ENCODE measurements around the gene ERRFI1.

ERRFI1 gene

GRCh38 chr1:8018492-8019228 is 7.4 kb downstream of the ERRFI1 start:
- no peak for DNase-seq (ENCODE audit: low spot score)

GRCh38 chr1:8017495-8018197 is 8.5 kb downstream of the ERRFI1 start:
- no peak for DNase-seq (ENCODE audit: low spot score)

DNA sequence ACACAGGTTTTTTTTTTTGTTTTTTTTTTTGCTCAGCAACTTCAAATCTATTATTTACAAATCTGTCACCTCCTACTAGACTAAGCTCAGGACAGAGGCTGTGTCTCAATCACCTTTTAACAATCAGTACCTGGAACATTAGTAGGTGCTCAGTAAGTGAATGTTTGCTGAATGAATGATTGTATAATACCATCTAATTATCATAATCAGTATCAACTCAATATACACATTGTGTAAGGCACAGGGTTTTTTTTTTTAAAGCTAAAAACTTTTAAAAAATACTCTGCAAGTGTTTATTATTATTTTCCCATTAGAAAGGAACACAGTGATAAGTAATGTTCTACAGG is 9.2 kb downstream of the ERRFI1 start:
- no peak for DNase-seq (ENCODE audit: low spot score)

- DNase-seq (ENCODE audit: low spot score), result peak; percentile 46
These were observed 9.8 kb downstream of the ERRFI1 start for GRCh38 chr1:8016210-8016894.

- no peak for DNase-seq (ENCODE audit: low spot score)
These were observed 10.3 kb downstream of the ERRFI1 start for GRCh38 chr1:8015809-8016165.

- peak; percentile 84 for DNase-seq (ENCODE audit: low spot score)
These were observed 10.9 kb downstream of the ERRFI1 start for GRCh38 chr1:8015036-8015808.

DNA sequence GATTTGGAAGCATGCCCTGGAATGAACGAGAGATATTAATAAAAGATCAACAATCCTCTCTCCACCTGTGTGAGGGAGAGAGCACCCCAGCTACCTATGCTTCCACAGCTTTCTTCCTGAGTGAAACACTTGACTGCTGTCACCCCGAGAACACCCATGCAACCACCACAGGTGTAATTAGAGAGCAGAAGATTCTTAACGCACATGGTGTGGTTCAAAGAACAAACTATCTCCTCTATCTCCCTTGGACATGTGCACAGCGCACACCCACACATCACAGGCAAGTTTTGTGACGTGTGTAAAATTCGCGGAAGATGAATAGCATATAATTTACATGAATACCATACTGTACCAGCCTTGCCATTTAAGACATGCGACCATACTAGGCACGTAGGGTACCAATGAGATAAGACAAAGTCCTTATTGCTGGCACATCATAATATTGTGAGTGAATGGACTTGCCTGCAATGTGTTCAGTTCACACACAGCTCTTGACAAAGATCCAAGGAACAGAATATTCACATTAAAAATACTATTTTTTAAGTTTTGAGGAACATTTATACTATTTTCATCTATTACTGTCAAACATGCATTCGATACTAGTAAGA is 11.6 kb downstream of the ERRFI1 start:
- no peak for DNase-seq (ENCODE audit: low spot score)

DNA sequence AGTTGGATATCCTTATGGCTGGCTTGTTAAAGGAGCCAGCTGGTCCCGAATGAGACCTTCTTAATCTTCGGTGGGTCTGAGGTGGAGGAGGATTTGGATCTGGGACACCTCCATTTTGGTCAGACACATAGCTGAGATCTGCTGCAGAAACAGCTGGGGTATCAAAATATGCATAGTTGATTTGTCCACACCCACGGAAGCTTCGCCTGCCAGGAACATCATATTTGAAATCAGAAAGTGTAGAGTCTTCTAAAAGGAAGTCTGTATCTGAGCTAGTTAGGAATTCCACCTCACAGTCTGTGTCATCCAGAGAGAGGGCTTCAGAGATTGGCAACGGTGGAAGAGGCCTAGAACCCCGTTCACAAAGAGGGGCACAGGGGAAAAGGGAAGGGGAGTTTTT is 12.3 kb downstream of the ERRFI1 start:
- DNase-seq (ENCODE audit: low spot score), result no peak

DNA sequence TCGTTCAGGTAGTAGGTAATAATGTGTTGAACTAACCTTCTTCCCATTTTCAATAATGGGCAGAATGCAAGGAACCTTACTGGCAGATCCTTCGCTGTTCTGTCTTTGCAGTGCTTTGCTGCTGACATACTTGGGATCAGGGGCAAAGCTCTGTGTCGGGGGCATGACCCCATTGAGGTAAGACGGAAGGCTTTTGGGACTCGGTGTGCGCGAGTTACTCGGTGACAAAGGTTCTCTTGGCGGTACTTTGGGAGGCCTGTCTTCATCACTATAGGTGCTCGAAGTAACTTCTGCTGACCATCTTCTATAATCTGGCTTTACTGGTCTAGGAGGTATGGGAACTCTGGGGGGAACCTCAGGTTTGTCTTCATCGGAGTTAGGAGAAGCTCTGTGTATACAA is 12.7 kb downstream of the ERRFI1 start:
- no peak for DNase-seq (ENCODE audit: low spot score)

- DNase-seq (ENCODE audit: low spot score), result no peak
These were observed 13.2 kb downstream of the ERRFI1 start for GRCh38 chr1:8012955-8013354.

- no peak for DNase-seq (ENCODE audit: low spot score)
These were observed 13.9 kb downstream of the ERRFI1 start for GRCh38 chr1:8011923-8012858.

DNA sequence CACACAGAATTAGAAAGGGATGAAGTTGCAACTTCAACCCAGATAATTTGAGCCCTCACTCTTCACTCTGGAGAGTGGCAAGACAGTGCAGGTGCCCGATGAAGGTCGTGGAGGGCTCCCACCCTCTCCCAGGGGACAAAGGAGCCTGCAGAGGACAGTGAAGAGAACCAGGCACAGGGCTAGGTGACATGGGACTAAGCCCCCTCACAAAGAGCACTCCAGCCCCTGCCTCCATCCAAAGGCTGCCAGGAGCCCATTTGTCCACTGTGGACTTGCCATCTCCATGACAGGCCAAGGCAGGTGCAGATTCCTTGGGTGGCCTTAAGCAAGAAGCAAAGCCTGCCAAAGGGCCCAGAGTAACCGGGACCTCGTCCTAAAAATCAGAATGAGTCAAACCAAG is 15.1 kb downstream of the ERRFI1 start:
- DNase-seq (ENCODE audit: low spot score), result no peak

GRCh38 chr1:8010080-8010664 is 15.9 kb downstream of the ERRFI1 start:
- no peak for DNase-seq (ENCODE audit: low spot score)

- DNase-seq (ENCODE audit: low spot score), result no peak
These were observed 16.8 kb downstream of the ERRFI1 start for GRCh38 chr1:8009043-8010002.

DNA sequence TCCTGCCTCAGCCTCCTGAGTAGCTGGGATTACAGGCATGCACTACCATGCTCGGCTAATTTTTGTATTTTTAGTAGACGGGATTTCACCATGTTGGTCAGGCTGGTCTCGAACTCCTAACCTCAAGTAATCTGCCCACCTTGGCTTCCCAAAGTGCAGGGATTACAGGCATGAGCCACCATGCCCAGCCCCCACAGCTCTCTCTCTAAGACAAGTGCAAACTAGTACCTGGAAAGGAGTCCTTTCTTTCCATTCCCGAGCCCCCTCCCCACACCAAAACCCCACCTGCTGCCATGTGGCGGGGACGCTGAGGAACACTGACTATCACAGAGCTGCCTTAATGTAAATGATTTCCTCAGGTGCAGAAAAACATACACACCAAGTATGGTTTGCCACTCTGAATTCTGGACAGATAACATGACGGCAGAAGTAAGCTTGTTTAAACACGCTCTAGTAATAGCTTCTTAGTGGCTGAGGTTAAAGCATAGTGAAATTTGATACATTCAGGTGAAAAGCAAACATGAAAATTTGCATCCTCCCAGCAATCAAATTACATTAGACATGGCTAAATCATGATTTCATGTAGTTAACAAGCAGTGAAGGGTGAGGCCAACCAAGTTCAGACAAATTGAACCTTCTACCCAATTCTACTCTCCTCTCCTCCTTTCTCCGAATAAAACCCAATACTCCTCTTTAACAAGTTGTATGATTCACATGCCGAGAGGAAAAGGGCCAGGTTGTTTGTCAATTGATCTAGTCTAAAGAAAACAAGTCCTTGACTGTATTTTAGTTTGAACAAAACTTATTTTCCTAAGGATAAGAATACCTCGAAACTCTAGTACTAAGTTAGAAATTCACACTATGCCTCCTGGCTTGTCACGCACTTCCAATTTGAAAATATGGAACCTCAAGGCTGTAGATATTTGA is 19.8 kb downstream of the ERRFI1 start:
- DNase-seq (ENCODE audit: low spot score), result no peak

- no peak for DNase-seq (ENCODE audit: low spot score)
These were observed 21.1 kb downstream of the ERRFI1 start for GRCh38 chr1:8004803-8005573.

DNA sequence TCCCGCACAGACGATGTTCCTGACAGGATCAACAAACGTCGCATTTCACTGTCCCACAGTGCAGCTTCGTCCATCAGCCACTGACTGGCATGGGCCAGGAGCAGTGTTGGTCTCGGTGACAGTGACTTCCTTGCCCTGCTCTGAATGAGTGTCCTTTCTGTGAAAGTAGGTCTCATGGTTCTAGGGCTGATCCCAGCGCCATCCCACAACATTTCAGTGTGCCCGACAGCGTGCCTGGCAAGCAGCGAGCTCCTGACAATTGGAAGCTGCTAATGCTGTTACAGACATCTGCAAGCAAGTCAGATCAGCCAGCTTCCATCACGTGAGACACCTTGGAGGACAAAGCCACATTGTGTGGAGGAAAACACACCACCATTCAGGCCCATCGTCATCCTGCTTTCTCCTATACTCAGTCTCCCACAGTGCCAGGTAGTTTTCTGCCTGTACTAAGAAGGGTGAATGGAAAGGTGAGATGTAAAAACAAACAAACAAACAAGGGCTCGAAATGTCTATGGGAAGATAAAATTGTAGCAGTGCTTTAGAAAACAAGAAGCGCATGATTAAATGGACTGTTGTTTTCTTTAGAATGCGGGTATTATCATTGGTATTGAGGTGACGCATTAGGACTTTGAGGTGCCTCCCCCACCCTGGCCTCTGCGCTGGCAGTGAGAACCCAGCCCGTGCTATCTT is 21.9 kb downstream of the ERRFI1 start:
- no peak for DNase-seq (ENCODE audit: low spot score)

Measured in NAMALWA (cell line).